ENCODE measurements around the gene EZH2. TPM values are rescaled to one million over a fixed set of nuclear protein-coding genes. Genes with fewer than 3 reads are reported as not detected.

Gene EZH2
- polyA plus RNA-seq, 1 of the 3 experiments (the other 2 are of a cell fraction) = 30.6 TPM

DNA sequence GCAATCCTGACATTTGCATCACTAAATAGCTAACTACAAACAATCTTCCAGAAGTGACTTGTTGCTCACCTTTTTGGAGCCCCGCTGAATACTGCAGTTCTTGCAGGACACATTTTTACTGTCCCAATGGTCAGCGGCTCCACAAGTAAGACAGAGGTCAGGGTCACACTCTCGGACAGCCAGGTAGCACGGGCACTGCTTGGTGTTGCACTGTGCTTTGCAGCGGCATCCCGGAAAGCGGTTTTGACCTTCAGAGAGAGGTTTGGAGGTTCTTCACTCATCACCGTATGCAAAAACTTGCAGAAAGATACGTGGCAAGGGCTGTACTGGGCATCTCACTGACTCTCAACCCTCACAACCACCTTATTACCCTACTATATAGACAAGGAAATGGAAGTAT is 70.2 kb downstream of the EZH2 start:
- no peak for TF ChIP-seq MXI1 (IDR thresholded peaks at IDR 0.05; ENCODE audit: low read depth, low read length)
- TF ChIP-seq, protein P1, sequence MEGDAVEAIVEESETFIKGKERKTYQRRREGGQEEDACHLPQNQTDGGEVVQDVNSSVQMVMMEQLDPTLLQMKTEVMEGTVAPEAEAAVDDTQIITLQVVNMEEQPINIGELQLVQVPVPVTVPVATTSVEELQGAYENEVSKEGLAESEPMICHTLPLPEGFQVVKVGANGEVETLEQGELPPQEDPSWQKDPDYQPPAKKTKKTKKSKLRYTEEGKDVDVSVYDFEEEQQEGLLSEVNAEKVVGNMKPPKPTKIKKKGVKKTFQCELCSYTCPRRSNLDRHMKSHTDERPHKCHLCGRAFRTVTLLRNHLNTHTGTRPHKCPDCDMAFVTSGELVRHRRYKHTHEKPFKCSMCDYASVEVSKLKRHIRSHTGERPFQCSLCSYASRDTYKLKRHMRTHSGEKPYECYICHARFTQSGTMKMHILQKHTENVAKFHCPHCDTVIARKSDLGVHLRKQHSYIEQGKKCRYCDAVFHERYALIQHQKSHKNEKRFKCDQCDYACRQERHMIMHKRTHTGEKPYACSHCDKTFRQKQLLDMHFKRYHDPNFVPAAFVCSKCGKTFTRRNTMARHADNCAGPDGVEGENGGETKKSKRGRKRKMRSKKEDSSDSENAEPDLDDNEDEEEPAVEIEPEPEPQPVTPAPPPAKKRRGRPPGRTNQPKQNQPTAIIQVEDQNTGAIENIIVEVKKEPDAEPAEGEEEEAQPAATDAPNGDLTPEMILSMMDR (IDR thresholded peaks at IDR 0.05) = no peak
- TF ChIP-seq TCF12 (IDR thresholded peaks at IDR 0.05) = no peak
- TF ChIP-seq, protein P2, sequence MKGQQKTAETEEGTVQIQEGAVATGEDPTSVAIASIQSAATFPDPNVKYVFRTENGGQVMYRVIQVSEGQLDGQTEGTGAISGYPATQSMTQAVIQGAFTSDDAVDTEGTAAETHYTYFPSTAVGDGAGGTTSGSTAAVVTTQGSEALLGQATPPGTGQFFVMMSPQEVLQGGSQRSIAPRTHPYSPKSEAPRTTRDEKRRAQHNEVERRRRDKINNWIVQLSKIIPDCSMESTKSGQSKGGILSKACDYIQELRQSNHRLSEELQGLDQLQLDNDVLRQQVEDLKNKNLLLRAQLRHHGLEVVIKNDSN (IDR thresholded peaks at IDR 0.05; ENCODE audit: borderline replicate concordance, low read depth) = no peak
- no peak for TF ChIP-seq FOSL2 (IDR thresholded peaks at IDR 0.05; ENCODE audit: borderline replicate concordance, low read depth)
- no peak for TF ChIP-seq RAD21 (IDR thresholded peaks at IDR 0.05; ENCODE audit: low read length)
- no peak for TF ChIP-seq ELF1 (IDR thresholded peaks at IDR 0.05)
- no peak for TF ChIP-seq RFX5 (IDR thresholded peaks at IDR 0.05; ENCODE audit: low read length)
- no peak for TF ChIP-seq EZH2phosphoT487 (IDR thresholded peaks at IDR 0.05; ENCODE audit: borderline replicate concordance, low read depth)
- no peak for TF ChIP-seq POLR2AphosphoS5 (IDR thresholded peaks at IDR 0.05; ENCODE audit: low read depth, low read length)
- TF ChIP-seq, protein P3, sequence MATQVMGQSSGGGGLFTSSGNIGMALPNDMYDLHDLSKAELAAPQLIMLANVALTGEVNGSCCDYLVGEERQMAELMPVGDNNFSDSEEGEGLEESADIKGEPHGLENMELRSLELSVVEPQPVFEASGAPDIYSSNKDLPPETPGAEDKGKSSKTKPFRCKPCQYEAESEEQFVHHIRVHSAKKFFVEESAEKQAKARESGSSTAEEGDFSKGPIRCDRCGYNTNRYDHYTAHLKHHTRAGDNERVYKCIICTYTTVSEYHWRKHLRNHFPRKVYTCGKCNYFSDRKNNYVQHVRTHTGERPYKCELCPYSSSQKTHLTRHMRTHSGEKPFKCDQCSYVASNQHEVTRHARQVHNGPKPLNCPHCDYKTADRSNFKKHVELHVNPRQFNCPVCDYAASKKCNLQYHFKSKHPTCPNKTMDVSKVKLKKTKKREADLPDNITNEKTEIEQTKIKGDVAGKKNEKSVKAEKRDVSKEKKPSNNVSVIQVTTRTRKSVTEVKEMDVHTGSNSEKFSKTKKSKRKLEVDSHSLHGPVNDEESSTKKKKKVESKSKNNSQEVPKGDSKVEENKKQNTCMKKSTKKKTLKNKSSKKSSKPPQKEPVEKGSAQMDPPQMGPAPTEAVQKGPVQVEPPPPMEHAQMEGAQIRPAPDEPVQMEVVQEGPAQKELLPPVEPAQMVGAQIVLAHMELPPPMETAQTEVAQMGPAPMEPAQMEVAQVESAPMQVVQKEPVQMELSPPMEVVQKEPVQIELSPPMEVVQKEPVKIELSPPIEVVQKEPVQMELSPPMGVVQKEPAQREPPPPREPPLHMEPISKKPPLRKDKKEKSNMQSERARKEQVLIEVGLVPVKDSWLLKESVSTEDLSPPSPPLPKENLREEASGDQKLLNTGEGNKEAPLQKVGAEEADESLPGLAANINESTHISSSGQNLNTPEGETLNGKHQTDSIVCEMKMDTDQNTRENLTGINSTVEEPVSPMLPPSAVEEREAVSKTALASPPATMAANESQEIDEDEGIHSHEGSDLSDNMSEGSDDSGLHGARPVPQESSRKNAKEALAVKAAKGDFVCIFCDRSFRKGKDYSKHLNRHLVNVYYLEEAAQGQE (IDR thresholded peaks at IDR 0.05; ENCODE audit: low read depth, low read length) = no peak
- no peak for TF ChIP-seq NRF1 (IDR thresholded peaks at IDR 0.05; ENCODE audit: low read depth, low read length)
- no peak for TF ChIP-seq GATA2 (CRISPR knock-in tag; IDR thresholded peaks at IDR 0.05)
- no peak for TF ChIP-seq MEF2A (IDR thresholded peaks at IDR 0.05; ENCODE audit: borderline replicate concordance, low read depth)
- no peak for TF ChIP-seq TAF1 (IDR thresholded peaks at IDR 0.05; ENCODE audit: borderline replicate concordance, low read depth, low read length)
- TF ChIP-seq, protein P4, sequence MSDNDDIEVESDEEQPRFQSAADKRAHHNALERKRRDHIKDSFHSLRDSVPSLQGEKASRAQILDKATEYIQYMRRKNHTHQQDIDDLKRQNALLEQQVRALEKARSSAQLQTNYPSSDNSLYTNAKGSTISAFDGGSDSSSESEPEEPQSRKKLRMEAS (IDR thresholded peaks at IDR 0.05; ENCODE audit: low read depth) = no peak
- TF ChIP-seq, protein P5, sequence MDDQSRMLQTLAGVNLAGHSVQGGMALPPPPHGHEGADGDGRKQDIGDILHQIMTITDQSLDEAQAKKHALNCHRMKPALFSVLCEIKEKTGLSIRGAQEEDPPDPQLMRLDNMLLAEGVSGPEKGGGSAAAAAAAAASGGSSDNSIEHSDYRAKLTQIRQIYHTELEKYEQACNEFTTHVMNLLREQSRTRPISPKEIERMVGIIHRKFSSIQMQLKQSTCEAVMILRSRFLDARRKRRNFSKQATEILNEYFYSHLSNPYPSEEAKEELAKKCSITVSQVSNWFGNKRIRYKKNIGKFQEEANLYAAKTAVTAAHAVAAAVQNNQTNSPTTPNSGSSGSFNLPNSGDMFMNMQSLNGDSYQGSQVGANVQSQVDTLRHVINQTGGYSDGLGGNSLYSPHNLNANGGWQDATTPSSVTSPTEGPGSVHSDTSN (IDR thresholded peaks at IDR 0.05) = no peak
- Histone ChIP-seq H3K79me2 (ENCODE audit: insufficient read depth) (no peaks in the 10 kb centered on the region; the same call in 1 of the 2 replicates), H2AFZ (ENCODE audit: low read depth) (no peak overlapping the region), H3K4me1 (ENCODE audit: control insufficient read depth in 1 of 2, insufficient read depth in 2 of 2, low read depth in 1 of 2, low read length in 1 of 2) (peaks cover 0 to 7% of the 10 kb centered on the region in 2 experiments; a peak in 2 of 4 replicates), H4K20me1 (ENCODE audit: insufficient read depth) (no peaks in the 10 kb centered on the region), H3K36me3 (replicated peaks in 1 of 2; ENCODE audit: control insufficient read depth in 1 of 2, insufficient read depth in 2 of 2, low read length in 1 of 2) (peaks cover 78 to 87% of the 10 kb centered on the region in 2 experiments), H3K9me2 (no peaks in the 10 kb centered on the region), H3K27ac (ENCODE audit: low read depth in 2 of 2, low read length in 1 of 2) (no peak overlapping the region), H3K4me3 (ENCODE audit: low read depth in 2 of 2, low read length in 1 of 2) (no peak overlapping the region), H3K27me3 (ENCODE audit: insufficient read depth) (no peaks in the 10 kb centered on the region), H3K9ac (no peak overlapping the region), H3K4me2 (no peak overlapping the region), H3F3A (replicated peaks; ENCODE audit: insufficient read depth) (no peaks in the 10 kb centered on the region), H3K9me3 (no peaks in the 10 kb centered on the region)
- no peak for DNase-seq
- CTCF ChIA-PET = interaction anchor here (0.6 to 1.0 kb wide), 4 partner anchors 8 to 275 kb away, joined by 3 to 4 read pairs (median 3); no protein-coding TSS in a partner anchor
- 95% methylated on average over 9 of the region's 9 CpGs for WGBS (ENCODE audit: low lambda C conversion rate)
- POLR2A ChIA-PET = no interaction called here

All from SK-N-SH (cell line).